Upper lobe of left lung (tissue), 6 donors: ENCODE measurements around the gene IRF8. TPM values are rescaled to one million over a fixed set of nuclear protein-coding genes. Genes with fewer than 3 reads are reported as not detected.

Experiments
- ATAC-seq, 2 donors: fragments of 200-7000 bp; cut with Tn5 transposase; one replicate each; pipeline ENCODE4 v1.9.1; 2022; ENCODE audit warnings: mild to moderate bottlenecking in 2 of 2, moderate library complexity in 2 of 2; ENCODE audit not compliant: low FRiP score in 2 of 2
- DNase-seq, 2 donors: peaks; one replicate each; pipeline ENCODE4 v3.0.0-alpha.2; 2019 to 2020
- H3K27ac ChIP-seq, 4 donors: fragments of 200-600 bp; sonication (generic); one replicate each; pipeline ENCODE4 v1.5.1; 2016 to 2019
- H3K27me3 ChIP-seq, 4 donors: fragments of 200-600 bp; sonication (generic); one replicate each; pipeline ENCODE4 v1.5.1; 2017 to 2019
- H3K36me3 ChIP-seq, 4 donors: fragments of 200-600 bp; sonication (generic); one replicate each; pipeline ENCODE4 v1.5.1; 2016 to 2019
- H3K4me1 ChIP-seq, 4 donors: fragments of 200-600 bp; sonication (generic); one replicate each; pipeline ENCODE4 v1.5.1; 2018 to 2019
- H3K4me3 ChIP-seq, 4 donors: fragments of 200-600 bp; sonication (generic); one replicate each; pipeline ENCODE4 v1.5.1; 2017 to 2019; ENCODE audit warnings: mild to moderate bottlenecking in 2 of 4, moderate library complexity in 1 of 4
- H3K9me3 ChIP-seq, 4 donors: fragments of 200-600 bp; sonication (generic); one replicate each; pipeline ENCODE4 v1.5.1; 2018 to 2019
- CTCF ChIP-seq, 6 experiments: fragments of 450-650 bp in 4 of 6; fragments of 200-600 bp in 2 of 6; sonication (generic) in 2 of 6; IDR thresholded peaks; one replicate each; pipeline ENCODE4 v1.5.1; 2016 to 2019; ENCODE audit warnings: antibody characterized with exemption in 6 of 6
- EP300 ChIP-seq, 4 donors: sonication (generic); formaldehyde crosslinking; IDR thresholded peaks; one replicate each; pipeline ENCODE4 v1.5.1; 2017; ENCODE audit warnings: antibody characterized with exemption in 4 of 4, control low read depth in 2 of 4
- POLR2A ChIP-seq, 4 donors: fragments of 450-650 bp; IDR thresholded peaks; one replicate each; pipeline ENCODE4 v1.5.1; 2016 to 2017; ENCODE audit warnings: antibody characterized with exemption in 4 of 4, mild to moderate bottlenecking in 2 of 4
- POLR2AphosphoS5 ChIP-seq, 2 donors: sonication (generic); formaldehyde crosslinking; IDR thresholded peaks; one replicate each; pipeline ENCODE4 v1.5.1; 2017; ENCODE audit warnings: antibody characterized with exemption in 2 of 2
- WGBS, 2 donors: methylation state at CpG; one replicate each; pipeline ENCODE4 v1.1.5; 2017 to 2018; 5-methylcytosine and 5-hydroxymethylcytosine counted together
- total RNA-seq, 6 donors: library from RNA; depleted of rRNA in 4 of 6; stranded (reverse); fragments of >200 nt in 4 of 6; gene quantifications; one replicate each; pipeline versions ENCODE4 v1.1.0 to v1.2.1, GENCODE V29; 2016 to 2021
- donor health status: DM: no; HTN: no; CAD: no; lungs with moderate emphysema.
- donor health status: DM: no; HTN: yes; CAD: no; lungs with severe emphysema.

The IRF8 gene
- total RNA-seq, 6 donors from 2014 or later, result 41.5 to 141 (median 72.8) TPM

DNA sequence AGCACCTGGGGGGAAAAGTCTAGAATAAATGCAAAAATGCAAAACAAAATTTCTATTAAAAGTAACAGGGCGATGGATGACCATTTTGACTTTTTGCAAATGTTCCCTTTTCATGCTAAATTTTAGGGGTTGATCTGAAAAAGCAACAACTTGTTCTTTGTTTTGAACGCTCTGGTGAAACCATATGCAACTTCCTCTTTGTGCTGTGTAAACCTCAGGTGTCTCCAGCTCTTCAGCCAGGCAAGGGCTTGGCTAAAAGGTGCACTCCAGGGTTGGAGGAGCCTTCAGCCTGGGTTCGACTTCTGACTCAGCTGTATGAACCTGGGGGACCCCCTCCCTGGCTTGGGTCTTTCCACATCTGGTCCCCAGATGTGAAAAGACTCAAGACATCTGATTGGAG lies 9.5 kb downstream of the IRF8 start:
- TF ChIP-seq POLR2A (IDR thresholded peaks at IDR 0.05) (no peak), CTCF (IDR thresholded peaks at IDR 0.05) (no peak), POLR2AphosphoS5 (IDR thresholded peaks at IDR 0.05) (no peak), EP300 (IDR thresholded peaks at IDR 0.05) (no peak)
- Histone ChIP-seq H3K4me1 (peaks cover 6 to 29% (median 11%) of the 10 kb centered on the region in 4 donors), H3K9me3 (no peaks in the 10 kb centered on the region), H3K27ac (peak overlapping the region in 3 of 4 donors; percentile 55 to 71 (median 67)), H3K4me3 (no peak overlapping the region), H3K27me3 (no peaks in the 10 kb centered on the region), H3K36me3 (no peaks in the 10 kb centered on the region)
- 68 to 70% methylated on average over 2 to 3 of the region's 3 CpGs for WGBS, 2 donors
- no peak for ATAC-seq
- DNase-seq, result no peak

DNA sequence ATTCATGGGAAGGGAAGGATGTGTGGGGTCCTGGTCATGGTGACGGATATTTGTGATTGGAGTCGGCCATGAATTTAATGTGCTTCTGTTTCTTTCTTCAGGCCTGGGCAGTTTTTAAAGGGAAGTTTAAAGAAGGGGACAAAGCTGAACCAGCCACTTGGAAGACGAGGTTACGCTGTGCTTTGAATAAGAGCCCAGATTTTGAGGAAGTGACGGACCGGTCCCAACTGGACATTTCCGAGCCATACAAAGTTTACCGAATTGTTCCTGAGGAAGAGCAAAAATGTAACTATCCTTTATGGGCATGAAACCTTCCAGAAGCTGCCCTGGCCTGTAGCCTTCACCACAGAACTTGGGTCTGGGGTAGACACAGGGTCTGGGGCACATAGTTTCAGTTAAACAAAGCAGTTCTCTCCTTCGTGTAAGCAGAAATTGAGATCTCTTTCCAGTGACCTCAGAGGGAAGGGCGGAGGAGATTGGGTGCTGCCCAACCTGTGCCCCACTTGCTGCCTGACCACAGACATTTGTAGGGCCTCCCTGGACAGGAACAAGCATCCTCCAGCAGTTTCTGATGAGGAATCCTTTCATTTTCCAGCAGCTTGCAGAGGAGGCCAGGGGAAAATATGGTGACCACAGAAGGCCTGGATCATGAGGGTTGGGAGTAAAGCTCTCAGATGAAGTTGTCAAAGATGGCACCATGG lies 10.1 kb downstream of the IRF8 start:
- peak overlapping the region; percentile 55 to 71 (median 65) for H3K27ac ChIP-seq
- peaks cover 6 to 32% (median 10%) of the 10 kb centered on the region in 4 donors for H3K4me1 ChIP-seq
- 70 to 72% methylated on average over 10 of the region's 10 CpGs for whole genome bisulfite sequencing, 2 donors
- H3K27me3 ChIP-seq, result no peaks in the 10 kb centered on the region
- TF ChIP-seq EP300 (IDR thresholded peaks at IDR 0.05), result no peak
- TF ChIP-seq CTCF (IDR thresholded peaks at IDR 0.05), result no peak
- no peak for TF ChIP-seq POLR2AphosphoS5 (IDR thresholded peaks at IDR 0.05)
- no peak for TF ChIP-seq POLR2A (IDR thresholded peaks at IDR 0.05)
- H3K4me3 ChIP-seq, result no peak overlapping the region
- no peaks in the 10 kb centered on the region for H3K9me3 ChIP-seq
- peak in 1 of 2 donors; percentile 63 for ATAC-seq
- H3K36me3 ChIP-seq, result no peaks in the 10 kb centered on the region
- DNase-seq, result peak in 1 of 2 donors; percentile 56

DNA sequence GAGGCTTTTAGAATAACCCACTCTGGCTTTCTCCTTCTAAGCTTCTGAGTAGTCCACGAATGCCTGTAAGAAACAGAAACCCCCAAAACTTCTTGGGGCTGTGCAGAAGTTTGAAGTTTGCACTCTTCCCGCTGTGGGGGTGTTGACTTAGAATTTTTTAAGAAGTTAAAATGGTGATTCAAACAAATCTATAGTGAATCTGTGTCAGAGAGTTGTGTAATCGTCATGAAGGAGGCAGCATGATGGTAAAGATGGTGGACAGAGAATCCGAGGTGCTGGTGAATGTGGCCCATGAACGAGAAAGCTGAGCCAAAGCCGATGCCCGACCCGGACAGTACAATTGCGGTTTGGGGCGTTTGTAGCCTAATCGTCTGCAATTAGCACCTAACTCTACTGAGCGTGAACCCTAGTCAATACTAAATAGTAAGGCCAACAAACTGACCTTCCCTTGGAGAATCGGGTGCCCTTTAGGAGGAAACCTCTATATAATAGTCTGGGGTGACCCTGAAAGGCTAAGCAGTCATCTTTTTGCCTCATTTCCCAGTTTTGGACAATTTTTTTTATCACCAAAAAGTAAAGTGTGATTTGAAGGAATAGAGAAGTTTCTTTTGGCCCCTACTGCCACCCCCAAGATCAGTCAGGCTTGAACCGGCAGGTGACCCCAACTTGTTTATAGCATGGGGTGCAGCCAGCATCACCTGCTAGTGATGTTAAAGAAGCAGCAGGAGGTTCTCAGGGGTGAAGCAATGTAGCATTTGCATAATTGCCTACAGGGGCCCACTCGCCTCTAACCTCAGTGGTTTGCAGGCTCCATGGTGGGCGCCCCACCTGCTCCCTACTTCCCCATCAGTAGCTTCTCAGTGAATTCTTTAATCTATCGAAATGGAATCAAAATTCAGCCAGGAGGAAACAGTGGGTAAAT lies 11.2 kb downstream of the IRF8 start:
- H3K27me3 ChIP-seq, result no peaks in the 10 kb centered on the region
- no peak overlapping the region for H3K4me3 ChIP-seq
- TF ChIP-seq CTCF (IDR thresholded peaks at IDR 0.05) (no peak), POLR2AphosphoS5 (IDR thresholded peaks at IDR 0.05) (no peak), EP300 (IDR thresholded peaks at IDR 0.05) (no peak), POLR2A (IDR thresholded peaks at IDR 0.05) (no peak)
- no peaks in the 10 kb centered on the region for H3K36me3 ChIP-seq
- peak overlapping the region in 1 of 4 donors; percentile 67 for H3K27ac ChIP-seq
- ATAC-seq (no peak), DNase-seq (no peak)
- peaks cover 6 to 33% (median 10%) of the 10 kb centered on the region in 4 donors for H3K4me1 ChIP-seq
- no peaks in the 10 kb centered on the region for H3K9me3 ChIP-seq
- 90 to 93% methylated on average over 17 of the region's 17 CpGs for WGBS, 2 donors

DNA sequence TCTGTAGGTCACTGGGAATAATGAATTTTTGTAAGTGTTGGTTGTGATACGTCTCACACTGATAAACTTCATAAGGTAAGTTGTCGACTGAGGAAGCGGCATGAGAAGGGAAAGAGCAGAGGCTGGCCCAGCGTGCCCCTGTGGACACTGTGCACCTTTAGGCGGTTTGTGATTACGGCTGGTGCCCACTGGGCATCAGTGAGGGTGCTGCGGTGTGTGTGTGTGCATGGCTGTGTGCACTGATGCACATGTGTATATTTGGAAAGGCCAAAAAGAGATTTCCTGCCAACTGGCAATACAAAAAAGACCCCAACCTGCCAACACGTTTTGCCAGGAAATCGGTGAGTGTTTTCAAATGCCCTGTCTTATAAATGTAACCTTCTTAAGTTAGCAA lies 11.9 kb downstream of the IRF8 start:
- ATAC-seq (no peak), DNase-seq (no peak)
- no peaks in the 10 kb centered on the region for H3K27me3 ChIP-seq
- H3K4me3 ChIP-seq, result no peak overlapping the region
- TF ChIP-seq CTCF (IDR thresholded peaks at IDR 0.05), result no peak
- TF ChIP-seq POLR2A (IDR thresholded peaks at IDR 0.05), result no peak
- no peak for TF ChIP-seq POLR2AphosphoS5 (IDR thresholded peaks at IDR 0.05)
- TF ChIP-seq EP300 (IDR thresholded peaks at IDR 0.05), result no peak
- WGBS, 2 donors, result 84 to 87% methylated on average over 9 of the region's 9 CpGs
- no peaks in the 10 kb centered on the region for H3K36me3 ChIP-seq
- H3K4me1 ChIP-seq, result peaks cover 6 to 37% (median 12%) of the 10 kb centered on the region in 4 donors
- no peak overlapping the region for H3K27ac ChIP-seq
- no peaks in the 10 kb centered on the region for H3K9me3 ChIP-seq
